HG02938 (cell line): ENCODE results near the gene GRIK2.
A peak's percentile ranks its signal among the peaks of the same experiment; 100 is the strongest.
"Not testable (repeated sequence)": the region's sequence is repeated elsewhere in the genome, so short reads cannot be mapped to it uniquely, and the experiment has no call there.

Source experiments
- ATAC-seq: cut with Tn5 transposase; IDR thresholded peaks from one replicate; pipeline ENCODE4 v1.9.1; 2021; ENCODE audit warnings: mild to moderate bottlenecking, moderate library complexity; ENCODE audit not compliant: unreplicated experiment

GRIK2 gene

DNA sequence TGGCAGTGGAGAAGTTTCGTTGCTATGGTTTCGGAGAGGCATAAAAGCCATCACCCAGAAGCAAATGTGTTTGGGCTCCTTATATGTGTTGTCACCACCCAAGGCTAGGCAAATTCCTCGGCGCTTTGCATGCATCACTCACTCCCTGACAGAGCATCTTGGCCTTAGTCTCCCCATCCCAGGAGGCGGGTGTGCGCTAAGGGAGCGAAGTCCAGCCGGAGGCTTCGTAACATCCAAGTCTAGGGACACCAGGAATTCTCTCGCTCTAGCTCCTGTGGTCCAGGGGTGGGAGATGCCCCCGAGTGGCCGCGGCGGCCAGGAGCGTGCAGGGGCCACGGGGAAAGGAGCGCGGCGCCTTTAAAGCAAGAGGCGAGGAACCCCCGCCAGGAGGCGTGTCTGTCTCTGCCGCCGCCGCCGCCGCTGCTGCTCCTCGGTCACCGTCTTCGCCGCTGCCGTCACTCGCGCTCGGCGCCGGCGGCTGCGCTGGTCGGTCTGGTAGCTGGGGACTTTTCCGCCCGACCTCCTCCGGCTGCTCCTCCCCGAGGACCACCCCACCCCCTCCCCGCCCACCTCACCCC lies at the start of gene GRIK2:
Gene GRIK2, plus strand, starts transcription at position 458 of the 578 bp plus-strand sequence.
- ATAC-seq: peak; percentile 56

DNA sequence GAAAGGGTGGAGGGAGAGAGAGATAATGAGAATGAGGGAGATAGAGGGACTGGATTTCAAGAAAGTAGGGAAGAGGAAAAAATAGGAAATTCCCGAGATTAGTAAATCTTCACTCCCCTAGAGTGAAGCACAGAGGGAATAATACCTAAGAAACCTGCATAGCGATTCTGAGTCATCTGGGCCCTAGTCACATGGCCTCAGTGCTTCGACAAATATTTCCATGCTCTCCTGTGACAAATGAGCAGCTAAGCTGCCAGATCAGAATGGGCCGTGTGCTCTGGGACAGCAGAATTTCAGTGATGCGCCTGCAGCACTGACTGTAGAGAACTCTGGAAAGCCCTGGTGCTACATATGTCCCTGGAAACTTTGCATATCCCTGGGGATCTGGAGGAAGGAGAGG lies 48.6 kb upstream of the GRIK2 start:
- no peak for ATAC-seq

DNA sequence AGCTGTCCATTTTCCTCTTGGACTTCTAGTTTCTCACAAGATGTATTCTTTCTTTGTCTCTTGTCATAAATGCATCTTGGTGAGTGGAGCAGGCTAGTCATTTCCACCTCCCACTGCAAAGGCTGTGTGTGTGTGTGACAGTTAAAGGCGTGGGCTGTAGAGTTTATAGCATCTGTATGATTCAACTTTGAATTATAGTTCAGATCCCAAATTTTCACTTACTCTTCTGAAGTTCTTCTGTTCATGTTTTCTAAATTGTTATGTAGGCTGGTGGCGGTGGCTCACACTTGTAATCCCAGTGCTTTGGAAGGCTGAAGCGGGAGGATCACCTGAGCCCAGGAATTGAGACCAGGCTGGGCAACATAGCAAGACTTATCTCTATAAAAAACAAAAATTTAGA lies 44.7 kb upstream of the GRIK2 start:
- no peak for ATAC-seq

DNA sequence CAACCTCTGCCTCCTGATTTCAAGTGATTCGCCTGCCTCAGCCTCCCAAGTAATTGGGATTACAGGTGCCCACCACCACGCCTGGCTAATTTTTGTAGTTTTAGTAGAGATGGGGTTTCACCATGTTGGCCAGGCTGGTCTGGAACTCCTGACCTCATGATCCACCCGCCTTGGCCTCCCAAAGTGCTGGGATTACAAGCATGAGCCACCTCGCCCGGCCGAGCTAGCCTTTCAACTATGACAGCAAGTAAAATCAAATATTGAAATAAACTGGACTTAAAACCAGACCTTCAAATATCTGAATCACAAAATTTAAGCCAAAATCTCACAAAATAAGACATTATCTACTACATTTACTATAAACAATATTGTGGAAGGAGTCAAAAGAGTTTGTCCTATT lies 42.9 kb upstream of the GRIK2 start:
- not testable (repeated sequence) for ATAC-seq

DNA sequence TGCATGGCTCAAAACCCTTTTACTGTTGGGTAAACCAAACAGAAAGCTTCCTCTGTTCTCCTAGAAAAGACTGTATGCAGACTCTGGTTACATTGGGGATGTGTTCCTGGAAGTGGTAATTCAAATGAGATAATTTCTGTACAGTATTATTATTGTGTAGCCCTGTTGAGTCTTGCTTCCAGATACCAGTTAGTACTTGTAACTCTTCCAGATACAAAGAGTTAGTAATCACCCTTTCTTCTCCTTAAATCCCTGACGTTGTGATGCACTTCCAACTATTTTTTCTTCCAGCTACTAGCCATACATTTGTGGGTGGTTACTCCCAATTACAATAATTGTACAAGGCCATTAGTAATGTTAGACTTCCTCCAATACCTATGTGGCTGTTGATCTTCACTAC lies 42.3 kb upstream of the GRIK2 start:
- ATAC-seq: no peak

DNA sequence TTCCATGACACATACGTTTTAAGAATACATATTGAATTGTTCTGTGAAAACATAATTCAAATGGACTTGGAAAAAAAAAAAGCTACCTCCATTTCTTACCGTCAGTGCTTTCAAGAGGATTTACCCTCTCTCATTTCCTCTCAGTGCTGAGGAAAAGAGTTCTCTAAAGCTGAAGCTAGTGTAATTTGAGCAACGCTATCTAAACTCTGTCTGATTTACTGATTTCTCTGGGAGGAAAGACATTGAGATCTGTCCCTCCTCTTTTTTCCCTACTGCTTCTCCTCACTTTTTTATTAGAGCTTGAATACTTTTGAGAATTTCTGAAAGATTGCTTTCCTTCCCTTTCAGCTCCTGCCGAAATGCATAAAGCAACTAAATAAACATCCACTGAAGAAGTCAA lies 41.2 kb upstream of the GRIK2 start:
- ATAC-seq: no peak

DNA sequence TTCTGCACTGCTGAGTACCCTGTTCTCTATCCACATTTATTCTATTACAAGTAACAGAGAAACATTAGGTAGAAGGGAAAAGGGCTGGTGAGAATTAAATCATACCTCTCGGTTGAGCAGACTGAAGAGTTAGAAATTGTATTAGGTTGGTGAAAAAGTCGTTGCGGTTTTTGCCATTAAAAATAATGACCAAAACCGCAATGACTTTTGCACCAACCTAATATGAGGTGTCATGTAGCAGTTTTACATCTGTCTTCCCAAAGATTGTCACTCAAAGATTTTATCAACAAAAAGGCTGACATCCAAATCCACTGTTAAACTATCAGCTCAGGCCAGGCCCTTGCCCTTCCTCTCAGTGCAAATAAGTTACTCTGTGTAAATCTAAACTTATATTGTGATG lies 28.3 kb upstream of the GRIK2 start:
- no peak for ATAC-seq

DNA sequence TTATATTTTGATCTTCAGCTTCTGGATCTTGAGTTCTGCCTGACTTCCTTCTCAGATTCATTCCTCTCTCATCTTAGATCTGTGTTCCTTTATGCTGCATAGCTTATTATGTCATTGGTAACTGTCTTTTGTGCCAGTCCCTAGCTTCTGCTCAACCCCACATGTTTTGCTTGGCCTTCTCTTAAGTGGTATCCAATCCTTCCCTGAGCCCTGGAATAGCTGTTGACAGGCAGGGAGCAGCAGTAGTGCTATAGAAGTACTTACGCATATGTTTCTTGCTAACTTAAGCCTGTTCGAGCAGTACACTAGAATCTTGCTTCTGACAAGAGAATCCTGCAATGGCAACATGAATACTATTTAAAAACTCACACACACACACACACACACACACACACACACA lies 13.6 kb upstream of the GRIK2 start:
- ATAC-seq: no peak

DNA sequence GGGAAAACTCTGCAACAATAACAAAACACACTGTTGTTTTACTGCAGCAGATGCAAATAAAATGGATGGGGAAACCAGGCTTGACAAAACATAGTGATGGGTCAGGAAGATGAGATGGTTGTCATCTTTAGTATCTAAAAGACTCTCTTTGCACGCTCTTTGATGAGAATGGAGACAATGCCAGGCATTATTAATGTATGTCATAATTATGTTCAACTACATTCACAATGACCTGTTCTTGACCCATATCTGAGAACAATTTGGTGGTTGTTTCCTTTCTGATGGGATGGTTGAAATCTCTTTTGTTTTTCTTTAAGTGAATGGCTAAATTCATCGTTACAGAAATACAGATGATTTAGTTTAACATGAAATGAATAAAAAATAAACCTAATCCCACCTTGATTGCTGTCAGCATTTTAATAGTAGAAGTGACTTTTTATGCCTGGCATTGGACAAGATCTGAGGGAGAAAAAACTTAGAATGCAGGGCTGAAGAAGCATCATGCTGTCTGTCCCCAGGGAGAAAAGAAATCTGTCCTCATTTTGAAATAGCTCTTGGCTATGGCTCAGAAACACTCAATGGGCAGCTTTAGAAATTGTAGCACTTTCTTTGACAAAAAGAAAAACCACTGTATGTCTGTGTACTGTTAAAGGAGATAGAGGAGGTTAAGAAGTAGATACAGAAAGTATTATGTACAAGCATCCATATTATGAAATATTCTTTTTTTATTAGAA lies 12.4 kb upstream of the GRIK2 start:
- no peak for ATAC-seq

DNA sequence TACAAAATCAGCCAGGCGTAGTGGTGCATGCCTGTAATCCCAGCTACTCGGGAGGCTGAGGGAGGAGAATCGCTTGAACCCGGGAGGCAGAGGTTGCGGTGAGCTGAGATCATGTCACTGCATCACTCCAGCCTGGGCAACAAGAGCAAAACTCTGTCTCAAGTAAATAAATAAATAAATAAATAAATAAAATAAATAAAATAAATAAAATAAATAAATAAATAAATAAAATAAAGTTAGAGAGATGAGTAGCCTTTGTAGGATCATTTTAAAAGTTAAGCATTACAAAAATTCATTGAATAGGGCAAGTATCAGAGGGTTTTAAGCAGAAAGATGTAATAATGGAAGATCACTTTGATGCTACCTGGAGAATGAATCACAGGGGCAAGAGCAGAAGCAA lies 9.8 kb upstream of the GRIK2 start:
- not testable (repeated sequence) for ATAC-seq

DNA sequence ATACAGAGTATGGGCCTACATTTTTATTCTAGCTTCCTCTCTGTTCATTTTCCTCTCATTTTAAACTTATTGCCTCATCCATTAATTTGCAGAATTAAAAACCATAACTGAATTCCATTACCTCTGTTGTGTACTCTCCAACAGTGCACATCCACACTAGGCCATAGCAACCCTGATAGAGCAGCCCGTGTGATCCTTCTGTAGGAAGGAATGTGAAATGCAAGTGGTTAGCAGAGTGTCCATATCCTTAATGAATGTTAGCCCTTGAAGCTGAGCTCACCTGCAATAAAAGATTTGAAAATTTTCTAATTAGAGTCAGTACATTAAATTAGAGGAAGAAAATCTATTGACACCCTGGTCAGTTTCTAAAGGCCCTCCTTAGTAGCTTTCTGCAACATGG lies 6.5 kb upstream of the GRIK2 start:
- no peak for ATAC-seq

DNA sequence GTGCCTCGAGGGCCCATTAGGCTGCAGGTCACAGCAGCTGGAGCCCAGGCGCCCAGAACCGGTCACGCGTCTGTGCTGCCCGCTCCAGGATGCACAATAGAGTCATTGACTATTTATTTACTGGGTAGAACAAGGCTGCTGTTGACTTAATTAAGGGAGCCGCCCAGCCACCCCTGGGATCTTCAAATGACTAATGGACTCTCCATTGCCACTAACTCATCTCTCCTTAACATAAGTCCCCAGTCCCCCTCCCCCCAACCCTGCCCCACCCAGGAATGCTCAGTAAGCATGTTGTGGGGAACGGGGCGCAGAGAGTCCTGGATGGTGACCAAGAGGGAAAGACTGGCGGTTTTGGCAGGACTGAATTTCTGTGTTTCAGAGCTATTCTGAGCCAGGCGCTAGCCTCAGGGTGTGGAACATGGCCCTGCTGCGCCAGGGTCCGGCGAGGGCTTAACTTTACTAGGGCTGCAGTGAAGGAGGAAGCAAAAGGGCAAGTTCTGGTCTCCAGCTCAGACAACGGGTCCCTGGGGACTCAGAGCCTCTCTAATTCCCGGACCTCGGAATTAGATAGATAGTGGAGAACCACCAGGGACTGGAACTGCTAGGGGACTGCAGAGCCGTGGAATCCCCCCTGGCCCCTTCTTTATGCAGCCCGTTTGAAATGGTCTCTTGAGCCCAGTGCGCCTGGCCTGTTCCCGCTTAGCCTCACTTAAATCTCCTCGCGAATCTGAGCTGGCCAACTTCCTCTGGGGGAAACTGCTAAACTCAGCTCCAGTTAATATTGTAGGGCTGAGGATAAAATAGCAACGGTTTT lies 1.5 kb upstream of the GRIK2 start:
- no peak for ATAC-seq

DNA sequence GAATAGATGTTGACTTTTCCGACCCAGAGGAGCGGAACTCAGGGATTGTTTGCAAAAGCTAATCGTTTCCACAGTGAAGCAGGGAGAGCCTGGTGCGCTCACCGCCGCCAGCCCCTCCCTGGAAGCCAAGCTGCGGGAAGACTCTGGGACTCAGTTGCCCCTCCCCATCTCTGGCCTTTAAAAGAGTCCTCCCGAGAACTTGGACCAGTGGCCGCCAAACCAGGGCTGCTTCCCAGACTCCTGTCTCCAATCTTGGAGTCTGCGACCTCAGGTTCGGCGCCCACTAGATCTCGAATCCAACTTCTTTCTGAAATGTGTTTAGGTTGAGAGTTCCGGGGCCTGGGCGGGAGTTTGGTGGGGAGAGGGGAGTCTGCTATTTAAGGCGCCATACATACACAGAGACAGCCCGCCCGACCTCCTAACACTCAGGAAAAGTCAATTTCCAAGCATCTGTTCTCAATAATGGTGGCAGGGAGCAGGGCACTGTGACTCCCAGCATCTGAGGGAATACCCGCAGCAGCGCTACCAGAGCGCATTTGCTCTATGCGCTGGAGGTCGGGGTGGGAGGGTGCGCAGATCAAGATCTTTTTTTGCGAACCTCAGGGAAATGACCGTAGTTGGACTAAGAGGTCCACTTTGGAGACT lies 800 bp upstream of the GRIK2 start:
- no peak for ATAC-seq

DNA sequence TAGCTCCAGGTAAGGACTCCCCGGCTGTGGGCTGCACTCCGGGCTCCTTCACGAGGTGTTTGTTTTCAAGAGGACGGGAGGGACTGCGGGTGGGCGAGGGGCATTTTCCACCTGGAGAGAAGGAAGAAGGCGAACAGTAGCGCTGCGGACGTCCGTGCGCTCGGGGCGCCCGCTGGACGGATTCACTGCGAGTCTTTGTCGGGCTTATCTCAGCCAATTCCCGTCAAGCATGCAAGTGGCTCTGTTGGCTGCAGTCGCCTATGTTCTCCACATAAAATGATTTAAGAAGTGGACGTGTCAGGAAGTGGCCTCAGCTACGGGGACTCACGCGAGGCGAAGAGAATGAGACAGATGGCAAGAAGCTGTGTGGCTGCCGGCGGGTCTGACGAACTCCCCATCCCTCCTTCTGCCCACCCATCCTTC lies 332 bp downstream of the GRIK2 start:
- ATAC-seq: no peak

DNA sequence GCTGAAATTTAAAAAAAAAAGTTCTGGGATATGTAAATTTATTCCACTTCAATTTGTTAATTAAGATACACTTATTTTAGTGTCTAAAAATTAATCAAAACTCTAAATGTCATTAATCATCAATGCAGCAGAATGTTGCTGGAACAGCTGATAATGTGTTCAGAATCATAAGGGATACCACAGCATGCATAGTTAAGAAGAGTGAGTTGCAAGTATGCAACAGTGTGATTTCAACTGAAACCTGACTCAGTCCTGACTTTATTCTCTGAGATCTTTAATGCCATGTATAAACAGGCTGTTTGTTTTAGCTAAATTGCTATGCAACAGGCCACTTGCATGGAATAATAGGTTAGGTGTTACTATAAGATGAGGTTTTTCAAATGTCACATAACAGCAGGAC lies 1.4 kb downstream of the GRIK2 start:
- no peak for ATAC-seq

DNA sequence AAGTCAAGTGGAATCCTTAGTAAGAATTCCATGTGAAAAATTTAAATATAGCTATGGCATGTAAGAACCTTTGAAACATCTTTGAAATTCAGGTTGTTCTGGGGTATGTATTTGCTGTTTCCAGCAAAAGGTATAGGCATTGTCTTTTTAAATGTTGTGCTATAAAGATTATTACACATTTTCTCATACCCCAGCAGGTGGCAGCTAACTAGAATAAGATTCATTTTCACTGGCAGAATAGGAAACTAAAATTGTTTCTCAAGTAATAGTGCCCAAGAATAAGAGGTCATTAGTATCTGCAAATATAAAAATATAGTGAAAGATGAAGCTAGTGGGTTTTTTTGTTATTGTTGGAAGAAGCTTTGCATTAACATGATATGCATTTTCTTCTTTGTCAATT lies 1.8 kb downstream of the GRIK2 start:
- no peak for ATAC-seq

DNA sequence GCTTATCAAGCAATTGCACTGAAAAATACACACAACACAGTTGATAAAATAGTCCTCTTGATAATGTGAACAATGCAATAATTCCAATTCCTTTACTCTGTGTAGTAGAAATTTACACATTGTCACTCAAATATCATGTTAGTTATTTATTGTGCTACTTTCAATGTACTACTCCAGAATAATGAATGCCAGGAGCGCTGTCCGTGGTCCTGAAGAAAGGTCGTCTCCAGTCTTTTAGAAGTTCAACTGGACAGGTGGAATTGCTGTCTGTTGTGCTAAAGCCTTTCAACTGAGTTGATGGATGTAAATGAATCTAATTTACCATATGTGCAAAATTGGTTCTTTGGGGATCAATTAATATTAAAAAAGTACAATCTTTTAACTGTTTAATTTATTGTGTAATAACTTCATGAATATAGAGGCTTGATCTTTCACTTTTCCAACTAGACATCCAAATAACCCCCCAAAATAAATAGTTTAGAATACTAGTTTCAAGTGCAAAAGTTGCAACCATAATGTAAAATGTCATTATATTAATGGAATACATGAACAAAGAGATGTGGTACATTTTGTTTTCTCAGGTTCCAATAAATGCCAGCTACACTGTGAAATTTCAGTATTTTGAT lies 3.2 kb downstream of the GRIK2 start:
- ATAC-seq: no peak

DNA sequence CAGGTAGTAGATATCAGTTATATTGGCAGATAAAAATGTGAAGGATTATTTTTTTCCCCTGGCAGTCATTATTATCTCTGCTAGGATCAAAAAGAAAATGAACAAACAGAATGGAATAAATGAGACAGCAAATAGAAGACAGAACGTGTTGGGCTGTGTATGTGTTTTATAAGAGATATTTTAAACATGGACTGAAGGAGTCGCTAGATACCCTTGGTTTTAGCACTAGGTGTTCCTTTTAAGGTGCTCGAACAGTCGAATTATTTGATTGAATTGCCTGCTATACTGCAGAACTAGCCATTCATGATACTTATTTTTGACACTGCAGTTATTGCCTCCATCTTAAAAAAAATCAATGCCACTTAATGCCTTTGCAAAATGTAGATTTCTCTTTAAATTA lies 3.7 kb downstream of the GRIK2 start:
- no peak for ATAC-seq

DNA sequence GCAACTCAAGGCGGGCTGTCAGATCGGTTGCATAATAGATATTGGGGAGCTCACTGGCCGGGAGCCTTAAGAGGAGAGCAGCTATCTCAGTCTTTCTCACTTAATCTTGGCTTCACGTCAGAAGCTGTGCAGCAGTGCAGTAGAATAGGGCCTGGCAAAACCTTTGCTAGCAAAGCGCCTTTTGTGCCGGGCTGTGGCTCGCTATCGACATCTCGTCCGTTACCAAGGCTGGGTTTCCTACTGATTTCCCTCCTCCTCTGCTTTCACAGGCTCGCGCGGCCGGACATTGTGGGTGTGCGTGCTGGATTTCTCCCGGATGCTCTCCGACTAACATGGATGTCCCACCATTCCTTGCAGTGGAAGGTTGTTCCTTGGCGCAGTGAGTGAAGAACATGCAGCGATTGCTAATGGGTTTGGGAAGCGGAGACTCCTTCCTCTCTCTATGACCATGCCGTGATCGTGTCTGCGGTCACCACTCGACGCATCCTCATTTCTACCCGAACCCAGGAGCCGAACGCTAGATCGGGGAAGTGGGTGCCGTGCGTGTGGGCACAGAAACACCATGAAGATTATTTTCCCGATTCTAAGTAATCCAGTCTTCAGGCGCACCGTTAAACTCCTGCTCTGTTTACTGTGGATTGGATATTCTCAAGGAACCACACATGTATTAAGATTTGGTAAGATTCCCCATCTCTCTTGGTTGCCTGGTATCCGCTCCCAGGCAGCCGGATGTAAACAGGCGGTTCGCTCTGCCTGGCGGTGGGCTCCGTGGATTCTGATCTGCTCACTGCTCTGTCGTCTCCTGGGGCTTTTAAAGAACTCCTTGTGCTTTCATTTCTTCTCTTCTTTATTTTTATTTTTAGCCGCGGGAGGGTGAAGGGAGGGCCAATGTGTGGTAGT lies 5.5 kb downstream of the GRIK2 start:
- no peak for ATAC-seq

DNA sequence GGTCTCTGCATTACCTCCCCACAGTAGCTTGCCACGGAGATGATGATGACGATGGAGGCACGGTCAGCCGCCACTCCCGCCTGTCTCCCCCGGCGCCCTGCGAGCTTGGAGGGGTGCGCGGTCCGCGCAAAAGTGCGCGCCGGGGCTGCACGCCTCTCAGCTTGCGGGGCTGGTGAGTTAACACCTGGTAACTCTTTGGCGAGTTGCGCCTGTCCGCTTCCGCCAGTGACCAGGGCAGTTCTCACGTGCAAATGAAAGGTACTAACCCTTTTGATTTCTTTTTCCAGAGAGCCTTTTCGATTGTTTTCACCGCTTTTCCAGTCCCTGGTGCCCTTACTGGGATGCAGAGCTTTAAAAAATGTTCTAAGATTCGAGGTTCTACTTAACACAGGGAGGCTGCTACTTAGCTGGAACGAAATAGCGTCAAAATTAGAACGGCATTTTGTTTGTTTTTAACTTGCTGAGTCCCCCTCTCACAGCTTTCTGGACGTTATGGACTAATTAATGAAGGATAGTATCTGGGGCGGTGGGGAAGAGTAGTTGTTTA lies 6.2 kb downstream of the GRIK2 start:
- no peak for ATAC-seq
